HCEC 1CT (cell line): ENCODE measurements around the gene COL6A1.

Experiments
- DNase-seq: peaks from one replicate; pipeline ENCODE4 v3.0.0-alpha.2; 2017

Gene COL6A1

DNA sequence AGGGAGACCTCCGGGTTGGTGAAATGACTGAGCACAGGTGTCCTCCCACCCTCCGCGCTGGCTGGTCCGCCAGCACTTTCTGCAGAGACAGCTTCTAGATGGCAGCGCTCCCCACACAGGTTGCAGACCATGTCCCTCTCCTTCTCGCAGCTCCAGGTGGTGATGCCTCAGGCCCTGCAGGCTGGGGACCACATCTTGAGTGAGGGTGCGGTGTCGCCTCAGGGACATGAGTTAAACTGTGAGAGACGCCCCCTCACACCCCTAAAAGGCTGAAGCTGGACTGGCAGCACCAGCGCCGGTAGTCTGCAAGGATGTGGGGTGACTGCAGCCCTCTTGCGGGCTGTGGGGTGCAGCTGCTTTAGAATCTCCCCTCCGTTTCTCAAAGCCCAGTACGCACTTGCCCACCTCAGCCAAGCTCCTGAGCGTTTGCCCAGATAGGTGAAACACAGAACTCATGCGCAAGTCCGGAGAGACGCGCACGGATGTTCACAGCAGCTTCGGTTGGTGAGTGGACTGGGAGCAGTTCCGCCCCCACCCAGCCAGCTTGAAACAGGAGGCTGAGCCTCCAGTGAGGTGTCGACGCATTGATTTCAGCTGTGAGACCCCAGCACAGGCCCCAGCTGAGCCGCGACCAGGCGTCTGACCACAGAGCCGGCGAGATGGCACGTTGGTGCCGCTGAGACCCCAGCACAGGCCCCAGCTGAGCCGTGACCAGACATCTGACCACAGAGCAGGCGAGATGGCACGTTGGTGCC is 28.6 kb downstream of the COL6A1 start:
- DNase-seq: no peak

DNA sequence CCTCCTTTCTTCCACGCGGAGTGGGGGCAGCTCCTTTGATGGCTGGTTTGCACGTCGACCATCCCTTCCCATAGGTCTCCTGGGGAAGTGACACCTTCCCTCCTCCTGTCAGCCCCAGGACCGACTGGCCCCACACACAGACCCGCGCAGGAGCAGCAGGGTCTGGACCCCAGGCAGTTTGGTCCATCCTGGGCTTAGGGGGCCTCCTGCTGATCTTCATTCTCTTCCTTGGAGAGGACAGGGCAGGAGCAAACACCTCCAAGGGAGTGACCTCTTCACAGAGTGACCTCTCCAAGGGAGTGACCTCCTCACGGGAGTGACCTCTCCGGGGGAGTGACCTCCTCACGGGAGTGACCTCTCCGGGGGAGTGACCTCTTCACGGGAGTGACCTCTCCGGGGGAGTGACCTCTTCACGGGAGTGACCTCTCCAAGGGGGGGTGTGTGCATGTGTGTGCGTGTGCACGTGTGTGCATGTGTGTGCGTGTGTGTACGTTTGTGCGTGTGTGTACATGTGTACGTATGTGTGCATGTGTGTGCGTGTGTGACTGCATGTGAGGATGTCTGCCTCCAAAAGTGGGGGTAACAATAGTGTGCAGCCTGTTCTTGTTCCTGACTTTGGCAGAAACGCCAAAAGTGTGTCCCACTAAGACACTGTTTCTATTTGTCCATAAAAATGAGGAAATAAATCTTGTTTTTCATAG is 29.8 kb downstream of the COL6A1 start:
- no peak for DNase-seq

DNA sequence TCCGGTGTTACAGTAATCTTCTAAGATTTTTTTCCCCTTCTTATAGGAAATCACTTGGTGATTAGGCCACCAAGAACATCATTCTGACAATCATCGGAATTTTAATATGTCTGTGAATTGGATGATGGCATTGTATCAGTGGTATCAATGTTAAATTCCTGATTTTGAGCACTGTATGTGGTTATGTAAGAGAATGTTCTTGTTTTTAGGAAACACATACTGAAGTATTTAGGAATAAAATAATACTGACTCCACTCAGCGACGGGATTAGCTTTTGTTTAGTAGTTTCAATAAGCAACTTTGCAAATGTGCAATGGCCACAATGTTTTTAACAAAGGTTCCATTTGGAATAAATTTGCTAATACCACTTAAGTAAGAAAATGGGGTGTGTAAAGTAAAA is 30.6 kb downstream of the COL6A1 start:
- DNase-seq: no peak

DNA sequence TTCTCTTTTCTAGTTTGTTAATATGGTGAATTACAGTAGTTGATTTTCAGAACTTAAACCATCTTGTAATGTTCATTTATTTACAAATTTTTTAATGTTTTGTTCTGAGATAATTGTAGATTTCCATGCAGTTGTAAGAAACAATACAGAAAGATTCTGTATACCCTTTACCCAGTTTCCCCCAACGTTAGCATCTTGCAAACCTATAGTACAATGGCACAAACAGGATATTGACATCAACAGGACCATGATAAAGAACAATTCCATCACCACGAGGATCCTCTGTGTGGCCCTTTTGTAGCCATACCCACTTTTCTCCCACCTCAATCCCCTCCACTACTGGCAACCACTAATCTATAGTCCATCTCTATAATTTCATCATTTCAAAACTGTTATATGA is 33.3 kb downstream of the COL6A1 start:
- no peak for DNase-seq

DNA sequence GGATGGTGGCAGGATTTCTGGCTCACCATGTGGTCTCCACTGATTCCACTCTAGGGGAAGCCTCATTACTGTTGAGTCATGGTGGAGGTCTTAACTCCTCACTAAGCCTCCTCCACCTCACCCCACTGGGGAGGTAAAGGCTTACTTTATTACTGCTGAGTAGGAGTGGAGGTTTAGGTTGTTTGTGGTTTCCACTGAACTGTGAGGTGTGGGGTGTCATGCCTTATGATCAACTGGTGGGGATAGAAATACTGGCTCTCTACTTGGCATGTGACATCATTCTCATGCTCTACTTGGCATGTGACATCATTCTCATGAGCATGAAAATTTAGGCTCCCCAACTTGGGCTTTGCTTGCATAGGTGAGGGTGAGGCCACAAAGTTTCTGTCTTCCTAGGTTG is 35.6 kb downstream of the COL6A1 start:
- no peak for DNase-seq

DNA sequence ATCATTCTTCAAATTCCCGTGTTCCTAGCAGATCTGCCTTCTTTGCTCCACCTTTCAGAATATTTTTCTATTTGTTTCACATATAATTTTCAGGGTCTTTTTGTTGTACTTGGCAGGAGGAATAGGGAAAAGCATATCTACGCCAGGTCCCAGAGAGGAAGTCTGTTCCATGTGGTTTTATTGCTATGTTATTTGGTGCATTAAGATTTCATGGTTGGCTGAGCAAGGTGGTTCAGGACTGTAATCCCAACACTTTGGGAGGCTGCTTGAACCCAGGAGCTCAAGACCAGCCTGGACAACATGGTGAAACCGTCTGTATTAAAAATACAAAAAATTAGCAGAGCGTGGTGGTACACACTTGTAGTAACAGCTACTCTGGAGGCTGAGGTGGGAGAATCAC is 36.1 kb downstream of the COL6A1 start:
- no peak for DNase-seq

DNA sequence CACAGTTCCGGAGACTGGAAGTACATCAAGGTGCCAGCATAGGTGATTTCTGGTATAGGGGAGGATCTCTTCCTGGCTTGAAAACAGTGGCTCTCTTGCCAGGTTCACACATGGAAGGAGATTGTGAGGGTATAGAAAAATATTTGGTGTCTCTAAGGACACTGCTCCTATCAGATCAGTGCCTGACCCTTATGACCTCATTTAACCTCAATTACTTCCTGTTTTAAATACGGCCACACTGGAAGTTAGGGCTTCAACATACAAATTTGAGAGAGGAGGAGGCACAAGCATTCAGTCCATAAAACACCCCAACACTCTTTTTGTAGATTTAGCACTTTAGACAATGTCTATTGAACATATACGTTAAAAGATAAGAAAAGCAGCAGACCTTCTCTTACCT is 37.0 kb downstream of the COL6A1 start:
- no peak for DNase-seq

DNA sequence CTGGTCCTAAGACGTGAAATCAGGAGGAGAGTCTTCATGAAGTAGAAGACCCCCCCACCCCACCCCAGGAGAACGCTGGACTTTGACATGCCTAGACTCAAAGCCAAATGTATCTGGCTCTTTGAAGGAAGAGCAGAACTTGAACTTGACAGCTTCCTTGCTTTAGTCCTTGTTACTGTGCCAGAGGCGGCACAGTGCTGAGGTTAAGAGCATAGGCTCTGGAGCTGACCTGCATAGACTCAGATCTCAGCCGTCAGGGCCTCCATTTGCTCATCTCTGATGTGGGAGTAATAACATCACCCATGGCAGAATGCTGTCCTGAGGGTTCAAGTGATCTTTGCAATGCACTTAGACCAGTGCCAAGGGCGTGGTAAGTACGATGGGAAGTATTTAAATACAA is 39.0 kb downstream of the COL6A1 start:
- DNase-seq: no peak

DNA sequence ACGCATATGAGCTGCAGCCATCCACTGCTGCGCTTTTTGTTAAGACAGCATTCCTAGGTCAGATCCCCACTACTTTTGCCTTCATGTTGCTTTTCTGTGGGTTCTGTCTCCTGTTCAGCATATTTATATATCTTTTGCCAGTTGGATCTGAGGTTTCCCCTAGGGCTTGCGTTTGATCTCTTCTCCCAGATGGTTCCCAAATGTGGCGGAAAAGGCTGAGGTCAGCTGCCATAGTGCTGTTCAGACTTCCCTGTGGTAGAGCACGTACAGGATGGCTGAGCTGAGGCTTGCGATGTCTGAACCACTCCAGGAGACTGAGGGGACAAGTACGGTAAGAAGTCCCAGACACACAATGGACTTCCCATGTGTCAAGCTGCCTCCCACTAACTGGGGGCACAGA is 39.8 kb downstream of the COL6A1 start:
- DNase-seq: no peak

DNA sequence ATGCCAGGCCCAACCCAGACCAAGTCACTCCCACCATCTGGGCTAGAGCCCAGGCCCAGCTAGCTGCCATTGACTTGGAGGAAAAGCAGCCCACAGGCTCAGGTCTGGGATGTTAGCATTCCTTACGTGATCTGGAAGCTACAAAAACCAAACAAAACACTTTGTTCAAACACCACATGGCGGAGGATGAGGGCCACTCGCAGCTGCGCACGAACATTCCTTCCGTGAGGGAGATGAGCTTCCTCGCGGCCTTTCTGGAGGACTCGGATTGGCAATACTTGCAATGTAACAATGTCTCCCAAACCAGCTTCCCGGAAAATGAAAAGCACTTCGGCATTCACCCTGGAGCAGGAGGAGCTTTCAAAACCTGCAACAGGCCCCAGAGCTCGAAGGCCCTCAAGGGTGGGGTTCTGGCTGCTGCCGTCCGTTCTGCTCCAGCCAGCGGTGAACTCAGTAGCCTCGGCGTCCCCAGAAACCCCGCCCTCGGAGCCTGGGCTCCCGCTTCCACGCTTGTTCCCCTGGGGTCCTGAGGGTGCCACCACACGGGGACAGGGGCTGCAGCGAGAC is 40.5 kb downstream of the COL6A1 start:
- no peak for DNase-seq

DNA sequence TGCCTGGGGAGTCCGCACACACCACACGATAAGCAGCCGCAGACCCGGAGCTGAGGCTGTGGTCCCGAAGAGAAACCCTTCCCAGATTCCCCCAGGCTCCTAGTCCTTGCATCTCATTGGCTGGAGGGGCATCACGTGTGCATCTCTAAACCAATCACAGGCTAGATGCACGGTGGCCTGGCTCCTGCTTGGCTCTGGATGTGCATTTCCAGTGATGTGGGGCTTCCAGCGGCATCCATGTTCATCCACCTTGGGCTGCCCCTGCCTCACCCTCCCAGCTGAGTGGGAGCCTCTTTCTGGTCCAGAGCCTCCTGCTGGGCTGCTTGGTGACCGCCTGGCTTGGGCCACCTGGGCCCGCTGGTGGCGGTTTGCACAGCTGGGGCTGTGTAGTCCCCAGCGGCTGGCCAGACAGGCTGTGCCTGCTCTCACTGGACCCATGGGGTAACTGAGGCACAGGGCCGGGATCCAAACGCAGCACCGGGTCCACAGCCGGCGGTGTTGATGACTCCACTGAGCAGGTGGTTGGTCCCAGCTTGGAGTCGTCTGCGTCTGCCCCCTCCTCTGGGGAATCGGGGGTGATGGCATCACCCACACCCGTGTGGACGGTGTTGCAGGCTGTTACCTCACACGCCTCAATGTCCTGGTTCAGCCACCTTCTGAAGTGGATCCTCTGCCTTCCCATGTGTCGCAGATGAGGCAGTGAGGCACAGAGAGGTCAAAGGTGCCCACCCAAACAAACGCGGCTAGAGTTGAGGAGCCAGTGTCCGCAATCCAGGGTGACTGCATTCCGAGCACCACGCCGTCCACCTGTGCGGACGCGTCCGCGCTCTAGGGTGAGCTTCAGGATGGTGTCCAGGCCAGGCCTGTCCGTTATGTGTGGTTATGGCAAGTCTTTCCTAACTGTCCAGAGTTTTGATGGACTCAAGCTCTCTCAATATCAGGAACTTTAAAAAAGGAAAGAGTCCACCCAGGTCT is 41.3 kb downstream of the COL6A1 start:
- DNase-seq: no peak

DNA sequence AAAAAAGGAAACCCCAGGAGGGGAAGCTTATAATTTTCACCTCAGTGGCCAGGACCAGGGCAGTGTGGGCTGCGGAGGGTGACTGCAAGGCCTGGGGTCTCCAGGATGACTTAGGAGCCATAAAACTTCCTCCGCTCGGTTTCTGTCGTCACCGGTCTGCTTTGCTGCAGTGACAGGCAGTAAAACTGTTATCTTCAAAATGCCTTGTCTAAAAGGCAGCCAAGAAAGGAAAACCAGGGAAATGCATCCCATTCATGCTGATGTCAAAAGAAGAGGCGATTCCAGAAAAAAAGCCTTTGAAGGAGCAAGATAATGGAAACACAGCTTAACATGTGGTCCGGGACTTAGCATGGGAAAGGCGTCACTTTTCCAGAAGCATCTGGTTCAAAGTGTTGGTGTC is 42.0 kb downstream of the COL6A1 start:
- DNase-seq: no peak

DNA sequence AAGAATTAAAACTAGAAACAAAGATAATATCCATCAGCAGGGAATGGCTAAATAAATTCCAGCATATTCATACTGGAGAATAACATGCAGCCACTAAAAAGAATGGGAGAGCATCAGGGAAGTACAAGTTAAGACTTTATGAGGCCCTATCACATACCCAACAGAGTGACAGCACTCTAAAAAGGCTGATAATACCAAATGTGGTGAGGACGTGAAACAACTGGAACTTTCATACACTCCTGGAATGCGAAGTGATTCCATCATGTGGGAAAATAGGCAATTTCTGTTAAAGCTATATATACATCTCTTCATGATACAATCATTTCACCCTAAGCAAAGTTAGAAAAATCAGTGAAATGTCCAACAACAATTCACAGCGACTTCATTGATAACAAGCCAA is 42.6 kb downstream of the COL6A1 start:
- DNase-seq: no peak

DNA sequence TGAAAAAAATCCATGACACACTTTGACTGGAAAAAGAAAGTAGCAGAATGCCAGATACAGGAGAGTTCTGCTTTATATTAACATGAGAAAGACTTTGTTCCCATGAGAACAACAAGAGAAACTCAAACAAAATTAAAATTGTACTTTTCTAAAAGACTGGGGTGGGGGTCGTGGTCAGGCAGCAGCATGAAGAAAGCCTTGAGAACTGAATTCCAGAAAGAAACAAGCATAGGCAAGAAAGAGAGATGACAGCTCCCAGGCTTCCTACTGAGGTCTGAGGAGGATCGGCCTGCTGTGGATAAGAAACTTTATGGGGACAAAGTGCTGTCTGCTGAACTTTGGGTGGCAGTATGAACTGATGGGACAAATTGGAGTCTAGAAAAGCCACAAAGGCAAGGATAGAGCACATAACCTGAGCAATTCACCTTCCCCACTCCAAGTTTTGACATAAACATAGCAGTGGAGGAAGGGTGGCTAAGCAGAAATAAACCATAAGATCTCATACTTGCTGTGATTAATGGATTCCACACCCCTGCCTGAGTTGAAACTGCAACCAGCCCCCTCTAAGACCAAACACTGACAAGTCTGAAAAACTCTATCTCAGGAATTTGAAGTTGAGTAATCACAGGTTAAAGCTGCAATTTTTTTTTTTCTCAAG is 43.7 kb downstream of the COL6A1 start:
- DNase-seq: peak; percentile 61

DNA sequence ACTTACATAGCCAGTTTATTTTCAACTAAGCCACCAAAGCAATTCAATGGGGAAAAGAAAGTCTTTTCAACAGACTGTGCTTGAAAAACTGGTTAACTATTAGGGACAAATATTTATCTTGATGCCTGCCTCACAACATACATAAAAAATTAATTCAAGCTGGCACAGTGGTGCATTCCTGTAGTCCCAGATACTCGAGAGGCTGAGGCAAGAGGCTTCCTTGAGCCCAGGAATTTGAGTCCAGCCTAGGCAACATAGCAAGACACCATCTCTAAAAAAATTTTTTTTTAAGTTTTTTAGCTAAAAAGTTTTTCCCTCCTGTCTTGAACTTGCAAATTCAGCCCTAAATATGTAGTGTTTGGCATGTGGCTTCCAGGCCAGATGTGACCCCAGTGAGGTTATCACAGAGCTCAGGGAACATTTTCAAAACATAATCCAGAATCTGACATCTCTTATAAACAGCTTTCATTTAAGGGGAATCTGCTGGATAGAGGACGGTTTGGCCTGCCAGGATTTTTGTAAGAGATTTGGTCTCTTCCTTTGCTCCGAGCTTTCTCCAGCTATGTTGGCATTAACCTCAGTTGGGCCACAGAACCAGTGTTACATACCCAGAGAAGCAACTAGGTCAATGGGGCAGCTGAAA is 46.4 kb downstream of the COL6A1 start:
- no peak for DNase-seq

DNA sequence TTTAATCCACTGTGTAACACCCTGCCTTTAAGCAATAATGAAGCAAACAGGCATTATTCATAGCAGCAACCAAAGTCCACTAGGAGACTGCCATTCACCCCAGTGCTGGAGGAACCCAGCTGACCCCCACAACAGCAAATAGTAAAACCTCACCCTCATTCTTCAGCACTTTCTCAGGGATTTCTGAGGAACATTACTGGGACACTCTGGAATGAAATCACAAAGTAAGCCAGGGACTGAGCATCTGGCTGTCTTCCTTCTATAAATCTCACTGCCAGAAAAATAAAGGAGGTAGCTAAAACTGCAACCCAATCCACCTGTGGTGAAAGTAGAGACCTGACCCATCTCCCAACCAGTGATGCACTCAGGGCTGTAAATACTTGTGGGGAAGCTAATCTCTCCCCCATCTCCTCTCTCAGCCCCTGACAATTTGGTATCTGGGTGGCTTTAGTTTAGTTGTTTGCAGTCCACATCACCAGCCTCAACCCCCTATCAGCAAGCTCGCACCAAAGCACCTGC is 47.1 kb downstream of the COL6A1 start:
- peak; percentile 59 for DNase-seq

DNA sequence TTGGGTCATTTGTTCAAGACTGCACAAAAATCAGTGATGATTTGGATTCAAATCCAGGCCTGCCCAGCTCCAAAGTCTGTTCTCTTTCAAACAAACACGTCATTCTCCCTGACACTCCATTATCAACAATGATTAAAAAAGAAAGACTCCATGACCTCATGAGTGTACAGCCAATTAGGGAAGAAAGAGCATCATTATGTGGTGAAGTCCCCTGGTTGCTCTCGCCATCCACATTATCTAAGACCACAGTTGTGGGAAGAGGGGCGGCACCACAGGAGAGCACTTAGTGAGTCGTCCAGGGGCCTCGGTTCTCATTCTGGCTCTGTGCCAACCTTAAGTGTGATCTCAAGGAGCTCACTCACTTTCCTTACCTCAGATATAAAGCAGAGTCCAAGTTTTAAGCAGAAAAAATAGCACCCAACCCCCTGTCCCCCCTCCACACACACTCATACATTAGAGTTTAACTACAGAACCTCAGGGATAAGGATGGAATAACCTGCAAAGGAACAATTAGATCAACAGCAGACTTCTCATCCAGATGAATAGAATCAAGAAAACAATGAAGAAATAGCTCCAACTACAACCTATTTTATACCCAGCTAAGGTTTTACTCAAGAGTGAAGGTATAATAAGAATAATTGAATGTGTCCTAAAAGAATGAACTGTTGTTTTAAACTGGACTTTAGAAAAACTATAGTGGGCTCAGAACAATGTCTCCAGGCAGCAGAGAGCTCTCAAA is 47.8 kb downstream of the COL6A1 start:
- no peak for DNase-seq

DNA sequence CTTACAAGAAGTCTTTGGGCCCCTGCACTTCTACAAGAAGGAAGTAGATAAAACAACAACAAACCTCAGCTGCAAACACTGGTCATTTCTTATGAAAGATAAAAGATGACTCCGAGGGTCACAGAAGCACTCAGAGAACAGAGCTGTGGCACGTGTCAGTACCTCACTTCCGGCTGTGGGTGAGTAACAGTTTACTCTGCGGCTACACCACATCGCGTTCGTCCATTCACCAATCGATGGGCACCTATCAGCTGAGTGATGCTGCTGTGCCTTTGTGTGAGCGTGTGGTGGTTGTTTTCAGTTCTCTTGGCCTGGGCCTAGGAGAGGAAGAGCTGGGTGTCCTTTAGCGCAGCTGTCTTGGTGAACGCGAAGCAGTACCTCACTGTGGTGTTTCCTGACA is 49.9 kb downstream of the COL6A1 start:
- DNase-seq: no peak

DNA sequence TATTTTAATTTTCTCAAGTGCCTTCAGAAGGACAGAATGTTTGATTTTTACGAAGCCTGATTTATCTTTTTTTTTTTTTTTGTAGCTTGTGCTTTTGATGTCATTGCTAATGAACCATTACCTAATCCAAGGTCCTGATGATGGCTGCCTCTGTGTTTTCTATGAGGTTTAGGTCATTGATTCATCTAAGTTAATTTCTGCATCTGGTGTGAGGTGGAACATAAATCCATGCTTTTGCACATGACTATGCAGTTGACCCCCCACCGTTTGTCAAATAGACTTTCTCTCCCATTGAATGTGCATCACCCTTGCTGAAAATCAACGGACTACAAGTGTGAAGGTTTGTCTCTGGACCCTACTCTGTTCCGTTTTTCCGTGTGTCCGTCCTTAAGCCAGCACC is 50.5 kb downstream of the COL6A1 start:
- DNase-seq: no peak

DNA sequence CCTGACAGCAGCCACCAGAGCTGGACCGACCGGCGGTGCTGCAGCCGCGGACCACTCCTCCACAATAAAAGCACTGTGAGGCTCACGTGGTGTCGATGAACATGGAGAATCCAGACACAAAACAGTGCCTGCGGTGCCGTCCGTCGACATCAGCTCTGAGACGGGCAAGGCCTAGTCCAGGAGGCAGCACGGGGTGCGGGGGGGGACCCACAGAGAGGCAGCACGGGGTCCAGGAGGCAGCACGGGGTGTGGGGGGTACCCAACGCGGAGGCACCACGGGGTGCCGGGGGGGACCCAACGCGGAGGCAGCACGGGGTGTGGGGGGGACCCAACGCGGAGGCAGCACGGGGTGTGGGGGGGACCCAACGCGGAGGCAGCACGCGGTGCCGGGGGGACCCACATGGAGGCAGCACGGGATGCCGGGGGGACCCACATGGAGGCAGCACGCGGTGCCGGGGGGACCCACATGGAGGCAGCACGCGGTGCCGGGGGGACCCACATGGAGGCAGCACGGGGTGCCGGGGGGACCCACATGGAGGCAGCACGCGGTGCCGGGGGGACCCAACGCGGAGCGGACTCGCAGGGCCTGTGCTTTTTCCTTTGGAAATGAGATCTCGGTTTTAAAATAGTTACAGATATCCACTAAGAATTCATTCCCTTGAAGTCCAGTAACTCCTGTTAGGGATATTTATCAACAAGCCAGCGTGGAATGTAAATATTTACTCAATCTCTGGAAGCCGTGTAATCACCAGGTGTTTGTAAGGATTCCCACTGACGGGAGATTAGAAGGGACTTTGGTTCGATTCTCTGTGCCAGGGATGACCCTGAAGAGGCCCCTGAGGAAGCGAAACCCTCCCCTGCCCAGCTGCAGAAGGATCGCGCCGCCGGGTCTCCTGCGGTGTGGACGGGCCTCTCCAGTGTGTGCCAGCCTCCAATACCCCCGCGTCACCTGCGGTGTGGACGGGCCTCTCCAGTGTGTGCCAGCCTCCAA is 52.1 kb downstream of the COL6A1 start:
- DNase-seq: no peak
